GM18499 (cell line): Measurements from ENCODE around the gene MXRA8.

ENCODE experiments used
- ATAC-seq: cut with Tn5 transposase; IDR thresholded peaks from one replicate; pipeline ENCODE4 v1.9.1; 2021; ENCODE audit warnings: moderate number of reproducible peaks; ENCODE audit not compliant: insufficient read depth, unreplicated experiment

The MXRA8 gene

DNA sequence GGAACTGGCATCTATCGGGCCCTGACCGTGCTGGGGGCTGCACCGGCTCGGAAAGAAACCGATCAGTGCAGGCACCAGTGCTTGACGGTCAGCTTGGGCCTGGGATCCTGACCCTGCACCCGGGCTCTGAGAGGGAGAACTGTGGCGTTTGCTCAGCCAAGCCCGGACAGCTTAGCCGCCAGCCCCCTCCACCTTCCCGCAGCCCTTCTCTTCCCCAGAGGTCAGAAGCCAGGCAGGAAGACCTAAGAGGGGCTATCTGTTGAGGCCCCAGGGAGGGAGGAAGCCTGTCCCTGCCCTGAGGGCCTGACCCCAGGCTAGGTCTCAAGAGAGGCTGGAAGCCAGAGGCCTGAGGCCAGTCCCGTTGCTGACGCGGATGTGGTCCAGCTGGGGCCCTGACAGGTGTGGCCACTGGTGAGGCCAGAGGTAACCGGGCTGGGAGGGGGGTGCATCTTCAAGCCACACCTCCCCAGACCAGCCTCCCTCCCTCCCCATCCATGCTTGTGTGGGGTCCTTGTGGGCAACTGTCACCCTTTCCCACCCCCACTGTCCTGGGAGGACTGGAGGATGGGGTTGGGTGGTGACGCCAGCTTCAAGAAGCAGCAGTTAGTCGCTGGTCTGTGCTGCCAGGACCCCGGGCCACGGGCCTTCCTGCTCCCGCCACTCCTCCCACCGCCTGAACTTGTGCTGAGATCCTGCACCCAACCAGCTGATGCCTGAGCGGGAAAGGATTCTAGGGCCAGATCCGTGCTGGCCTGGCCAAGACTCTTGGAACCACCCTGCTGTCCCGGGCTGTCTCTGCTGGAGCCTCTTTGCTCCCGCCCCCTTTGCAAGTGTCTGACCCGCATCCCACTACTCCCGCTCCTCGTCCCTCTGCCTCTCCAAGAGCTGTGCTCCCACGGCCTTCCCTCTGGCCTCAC, 6.6 kb downstream of the MXRA8 start:
- ATAC-seq, result no peak

DNA sequence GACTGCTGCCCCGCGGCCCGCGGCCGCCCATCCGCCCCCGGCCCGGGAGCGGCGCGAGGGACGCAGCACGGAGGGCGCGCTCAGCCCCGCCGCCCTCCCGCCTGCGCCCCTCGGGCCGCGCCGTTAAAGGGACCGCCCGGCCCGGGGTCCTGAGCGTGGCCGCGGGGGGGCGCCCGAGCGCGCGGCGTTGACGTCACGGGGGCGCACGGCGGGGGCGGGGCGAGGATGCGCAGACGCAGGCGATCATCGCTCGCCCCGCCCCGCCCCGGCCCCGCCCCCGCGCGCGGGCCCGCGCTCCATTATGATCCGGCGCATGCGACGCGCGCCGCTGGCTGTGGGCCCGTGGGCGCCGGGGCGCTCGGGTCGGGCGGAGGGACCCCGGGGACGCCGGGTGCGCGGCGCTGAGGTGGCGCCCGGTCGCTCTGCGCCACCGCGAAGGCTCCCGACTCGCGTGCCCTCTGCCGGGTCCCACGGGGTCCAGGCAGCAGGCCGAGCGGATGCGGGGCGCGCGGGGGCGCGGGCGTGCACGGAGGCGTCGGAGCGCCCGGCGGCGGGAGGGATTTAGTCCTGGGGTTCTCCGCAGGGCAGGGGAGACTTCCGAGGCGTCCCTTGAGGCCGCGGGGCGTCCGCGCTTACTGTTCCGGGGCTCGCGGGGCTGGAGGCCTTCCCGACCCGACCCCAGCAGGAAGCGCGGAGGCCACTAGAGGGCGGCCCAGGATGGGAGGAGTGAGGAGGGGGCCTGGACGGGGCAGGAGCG, 8.9 kb downstream of the MXRA8 start, which contains the start of gene DVL1:
Gene DVL1, minus strand, starts transcription at position 163 of the 757 bp plus-strand sequence. CDS start 353 bp downstream, outside the sequence.
- no peak for ATAC-seq

DNA sequence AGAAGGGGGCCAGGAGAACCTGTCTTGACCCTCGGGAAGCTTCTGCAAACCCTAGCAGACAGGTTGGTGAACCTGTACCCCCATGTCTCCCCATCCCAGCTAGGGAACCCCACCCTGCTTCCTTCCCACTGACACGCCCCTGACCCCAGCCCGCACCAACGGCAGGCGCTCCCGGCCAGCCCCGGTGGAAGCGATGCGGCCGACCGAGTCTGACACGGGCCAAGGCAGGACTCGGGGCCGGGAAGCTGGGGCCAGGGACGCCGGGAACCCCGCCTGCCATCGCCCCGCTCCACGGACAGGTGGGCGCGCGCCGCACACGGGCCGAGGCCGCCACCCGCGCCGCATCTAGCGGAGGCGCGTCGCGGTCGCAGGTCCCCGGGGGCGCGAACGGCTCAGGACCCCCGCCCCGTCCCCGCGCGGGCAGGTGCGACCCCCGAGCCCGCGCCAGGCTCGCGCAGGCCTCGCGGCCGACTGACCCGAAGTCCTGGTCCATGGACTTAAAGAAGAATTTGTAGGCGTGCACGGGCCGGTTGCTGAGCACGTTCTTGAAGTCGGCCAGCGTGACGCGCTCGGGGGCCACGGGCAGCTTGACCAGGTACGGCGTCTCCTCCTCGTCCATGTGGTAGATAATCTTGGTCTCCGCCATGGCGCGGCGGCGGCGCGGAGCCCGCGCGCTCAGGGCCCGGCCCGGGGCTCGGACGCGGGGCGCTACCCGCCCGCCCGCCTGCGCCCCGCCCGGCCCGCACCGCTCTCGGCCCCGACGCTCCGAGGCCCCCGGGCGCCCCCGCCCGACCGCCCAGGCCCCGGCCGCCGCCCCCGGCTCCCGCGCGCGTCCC, 9.7 kb downstream of the MXRA8 start:
- no peak for ATAC-seq

DNA sequence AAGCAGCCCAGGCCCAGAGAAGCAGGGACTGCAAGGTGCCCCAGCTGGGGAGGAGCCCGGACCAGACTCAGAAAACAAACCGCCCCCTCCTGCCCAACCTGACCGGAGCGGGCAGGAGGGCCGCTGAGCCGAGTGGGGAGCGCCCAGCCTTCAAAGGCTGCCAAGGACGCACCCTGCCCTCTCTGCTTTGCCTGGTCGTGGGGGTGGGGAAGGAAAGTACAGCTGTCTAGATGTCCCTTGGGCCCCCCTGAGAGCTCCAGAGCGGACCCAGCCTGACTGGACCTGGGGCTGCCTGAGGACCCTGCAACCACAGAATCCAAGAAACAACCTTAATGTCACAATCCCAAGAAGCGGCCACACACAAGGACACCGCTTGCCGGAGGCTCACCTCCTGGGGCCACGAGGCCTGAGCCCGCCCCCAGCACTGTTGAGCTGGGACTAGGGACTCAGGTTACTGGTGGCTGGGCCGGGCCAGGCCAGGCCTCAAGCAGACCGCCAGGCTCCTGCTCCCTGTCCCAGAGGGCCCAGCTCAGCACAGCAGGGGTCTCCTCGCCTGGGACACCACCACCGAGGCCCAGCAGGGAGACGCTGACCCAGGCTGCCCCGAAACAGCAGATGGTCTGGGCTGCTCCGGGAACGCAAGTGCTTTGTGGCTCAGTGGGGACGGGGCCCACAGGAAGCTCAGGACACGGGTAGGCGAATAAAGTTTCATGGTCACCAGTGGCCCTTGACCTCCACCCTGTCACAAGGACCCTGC, 10.5 kb downstream of the MXRA8 start:
- ATAC-seq, result no peak

DNA sequence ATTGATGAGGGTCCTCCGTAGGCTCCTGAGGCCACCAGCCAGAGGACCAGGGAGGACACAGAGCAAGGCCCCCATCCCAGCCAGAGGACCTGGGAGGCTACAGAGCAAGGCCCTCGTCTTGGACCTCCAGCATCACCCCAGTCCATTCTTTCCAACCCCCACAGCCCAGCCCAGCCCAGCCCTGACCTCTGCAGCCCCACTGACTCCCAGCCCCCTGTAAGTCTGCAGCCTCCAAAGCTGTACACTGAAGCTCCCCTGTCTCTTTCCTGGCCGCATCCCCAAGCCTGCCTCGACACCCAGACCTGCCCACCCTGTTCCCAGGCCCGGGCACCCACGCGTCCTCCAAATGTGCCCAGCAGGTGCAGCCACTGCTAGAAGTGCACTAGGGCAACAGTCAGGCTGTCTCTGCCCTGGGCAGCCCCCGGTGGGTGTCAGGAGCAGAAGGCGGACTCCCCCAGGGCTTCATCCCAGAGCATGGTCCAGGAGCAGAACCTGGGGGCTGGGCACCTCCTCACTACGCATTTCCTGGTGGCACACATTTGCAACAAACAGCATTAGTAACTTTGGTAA, 11.2 kb downstream of the MXRA8 start:
- ATAC-seq, result no peak

DNA sequence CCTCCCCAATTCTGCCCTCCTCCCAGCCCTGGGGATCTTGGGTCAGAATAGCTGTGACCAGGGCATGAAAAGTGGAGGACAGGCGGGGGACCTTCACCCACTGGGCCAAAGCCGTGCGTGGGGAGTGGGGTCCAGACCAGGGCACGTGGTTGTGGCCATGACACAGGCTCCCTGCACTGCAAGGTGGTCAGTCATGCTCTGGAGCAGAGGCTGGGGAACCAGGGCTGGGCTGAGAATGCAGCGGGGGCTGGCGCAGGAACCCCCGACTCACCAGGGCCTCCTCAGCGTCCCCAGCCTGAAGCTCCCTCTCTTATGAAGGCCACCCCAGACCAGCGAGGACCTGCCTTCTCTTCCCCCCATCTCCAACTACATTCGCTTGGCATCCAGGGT, 11.9 kb downstream of the MXRA8 start:
- no peak for ATAC-seq

DNA sequence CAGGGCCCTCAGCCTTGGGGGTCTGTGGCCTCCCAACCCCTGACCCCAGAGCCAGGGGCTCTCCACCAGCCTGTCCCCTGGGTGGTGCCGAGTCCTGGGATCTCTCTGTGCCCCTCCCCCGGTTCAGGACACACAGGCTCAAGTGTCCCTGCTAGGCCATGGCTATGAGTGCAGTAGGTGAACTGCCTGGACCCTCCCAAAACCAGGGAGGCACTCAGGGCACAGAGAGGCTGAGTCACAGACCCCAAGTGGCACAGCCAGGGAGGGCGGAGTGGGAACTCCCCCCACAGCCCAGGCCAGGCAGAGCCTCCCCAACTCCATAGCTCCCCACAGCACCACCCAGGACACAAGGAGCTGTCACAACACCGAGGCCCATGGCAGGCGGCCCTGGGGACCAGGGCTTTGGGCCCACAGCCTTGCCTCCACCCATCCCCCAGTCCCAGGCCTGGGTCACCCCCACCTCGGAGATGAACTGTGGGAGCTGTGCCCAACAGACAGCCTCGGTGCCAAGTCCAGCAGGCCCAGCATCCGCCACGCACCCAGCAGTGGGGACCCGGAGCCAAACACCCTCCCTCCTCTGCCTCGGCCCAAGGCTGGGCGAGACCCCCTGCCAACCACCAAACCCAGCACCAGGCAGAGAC, 12.4 kb downstream of the MXRA8 start:
- ATAC-seq, result no peak

DNA sequence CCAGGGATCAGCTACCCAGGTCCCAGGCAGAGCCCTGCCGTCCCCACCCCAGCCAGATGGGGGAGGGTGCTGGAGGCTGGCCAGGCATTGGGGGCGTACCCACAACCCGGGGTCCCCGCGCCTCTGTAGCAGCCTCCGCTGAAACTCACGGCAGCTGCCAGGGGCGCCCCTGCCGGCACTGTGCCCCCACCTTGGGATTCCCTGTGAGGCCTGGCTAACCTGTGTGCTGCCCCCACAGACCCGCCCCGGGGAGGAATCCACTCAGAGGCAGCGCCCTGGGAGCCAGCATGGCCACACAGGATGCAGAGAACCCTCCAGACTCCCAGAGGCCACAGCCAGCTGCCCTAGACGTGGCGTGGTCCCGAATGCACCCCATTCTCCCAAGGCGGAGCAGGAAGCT, 13.0 kb downstream of the MXRA8 start:
- no peak for ATAC-seq

DNA sequence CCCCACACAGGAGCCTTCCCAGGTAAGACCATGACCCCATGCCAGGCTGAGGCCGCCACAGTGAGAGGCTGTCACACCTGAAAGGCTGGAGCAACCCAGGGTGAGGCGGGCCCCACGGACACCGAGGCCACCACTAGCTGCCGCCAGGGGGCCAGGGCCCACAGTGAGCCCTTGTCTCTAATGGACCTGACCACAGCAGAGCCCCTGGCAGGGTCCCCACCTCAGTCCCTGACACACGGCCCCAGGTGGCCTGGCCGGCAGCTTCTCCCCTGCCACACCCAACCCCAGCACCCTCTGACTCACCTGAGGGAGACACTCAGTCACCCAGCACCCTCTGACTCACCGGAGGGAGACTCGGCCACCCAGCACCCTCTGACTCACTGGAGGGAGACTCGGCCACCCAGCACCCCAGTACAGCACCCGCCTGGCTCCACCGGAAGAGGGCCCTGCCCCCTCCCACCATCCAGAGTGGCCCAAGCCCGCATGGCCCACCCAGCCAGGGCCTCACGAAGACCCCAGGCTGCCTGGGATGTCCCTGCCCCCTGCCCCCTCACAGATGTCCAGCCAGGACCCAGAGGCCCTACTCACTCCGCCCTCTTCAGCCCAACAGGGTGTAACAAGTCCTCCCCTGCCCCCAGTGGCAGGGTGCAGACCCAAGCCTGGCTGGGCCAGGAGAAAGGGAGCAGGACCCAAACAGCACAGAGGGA, 13.5 kb downstream of the MXRA8 start:
- ATAC-seq, result no peak

DNA sequence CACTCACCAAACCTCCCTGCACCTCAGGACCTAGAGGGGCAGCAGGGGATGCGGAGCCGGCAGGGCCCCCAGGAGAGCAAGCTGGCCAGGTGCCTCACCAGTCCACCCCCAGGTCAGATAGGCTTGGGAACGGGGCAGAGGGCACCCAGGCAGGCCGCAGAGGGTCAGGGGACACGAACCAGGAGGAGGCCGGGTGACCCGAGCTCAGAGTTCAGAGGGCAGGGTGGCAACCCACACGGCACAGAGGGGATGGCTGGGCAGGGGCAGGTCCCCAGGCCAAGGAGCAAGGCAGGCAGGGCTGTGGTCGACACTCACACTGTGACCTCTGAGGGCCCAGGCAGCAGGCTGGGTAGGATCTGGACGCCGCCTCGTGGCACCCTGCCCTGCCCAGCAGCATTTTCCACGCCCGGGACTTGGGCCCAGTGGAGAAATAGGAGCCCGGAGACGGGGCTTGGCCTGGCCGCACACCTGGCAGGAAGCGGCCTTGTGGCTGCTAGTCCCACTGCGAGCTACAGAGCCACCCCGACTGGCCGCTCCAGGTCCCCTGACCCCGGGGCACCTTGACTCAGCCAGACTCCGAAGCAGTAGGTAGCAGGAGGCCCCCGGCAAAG, 14.4 kb downstream of the MXRA8 start:
- no peak for ATAC-seq

DNA sequence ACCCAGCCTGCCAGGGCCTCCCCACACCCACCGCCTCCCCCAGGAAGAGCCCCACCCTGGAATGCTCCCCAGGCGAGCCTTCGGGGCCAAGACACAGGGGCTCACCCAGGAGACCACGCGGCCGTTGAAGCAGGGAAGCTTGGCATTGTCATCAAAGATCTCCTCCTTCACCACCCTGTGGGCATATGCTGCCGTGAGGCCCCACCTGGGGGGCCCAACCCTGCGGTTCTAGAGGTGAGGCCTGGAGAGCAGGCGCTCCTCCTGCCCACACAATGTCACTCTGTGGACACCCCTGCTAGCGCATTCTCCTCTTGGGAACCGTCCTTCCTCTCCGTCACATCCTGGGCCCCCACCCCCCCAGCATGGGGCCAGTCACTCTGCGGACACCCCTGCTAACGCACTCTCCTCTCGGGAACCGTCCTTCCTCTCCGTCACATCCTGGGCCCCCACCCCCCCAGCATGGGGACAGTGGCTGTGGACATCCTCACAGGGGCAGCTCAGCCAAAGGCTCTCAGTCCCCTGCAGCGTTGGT, 15.7 kb downstream of the MXRA8 start:
- no peak for ATAC-seq

DNA sequence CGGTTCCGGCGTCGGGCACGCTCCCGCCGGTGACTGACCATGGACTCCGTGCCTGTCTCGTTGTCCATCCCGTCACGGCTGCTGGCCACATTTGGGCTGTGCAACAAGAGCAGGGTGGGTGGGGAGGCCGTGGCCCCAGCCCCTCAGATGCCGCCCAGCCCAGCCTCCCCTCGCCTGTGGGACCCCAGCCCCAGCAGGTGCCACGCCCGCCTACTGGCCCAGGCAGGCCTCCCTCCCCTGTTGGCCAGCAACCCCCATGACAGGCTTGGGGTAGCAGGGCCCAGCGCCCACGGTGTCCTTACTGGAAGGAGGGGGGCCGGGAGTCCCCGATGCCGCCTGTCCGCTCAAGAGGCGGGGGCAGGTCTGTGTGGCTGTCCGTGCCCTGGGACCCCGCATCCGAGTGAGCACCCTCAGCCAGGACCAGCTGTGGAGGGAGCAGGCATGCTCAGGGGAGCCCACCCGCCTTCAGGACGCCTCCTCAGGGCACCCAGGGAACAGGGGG, 16.2 kb downstream of the MXRA8 start:
- ATAC-seq, result no peak

DNA sequence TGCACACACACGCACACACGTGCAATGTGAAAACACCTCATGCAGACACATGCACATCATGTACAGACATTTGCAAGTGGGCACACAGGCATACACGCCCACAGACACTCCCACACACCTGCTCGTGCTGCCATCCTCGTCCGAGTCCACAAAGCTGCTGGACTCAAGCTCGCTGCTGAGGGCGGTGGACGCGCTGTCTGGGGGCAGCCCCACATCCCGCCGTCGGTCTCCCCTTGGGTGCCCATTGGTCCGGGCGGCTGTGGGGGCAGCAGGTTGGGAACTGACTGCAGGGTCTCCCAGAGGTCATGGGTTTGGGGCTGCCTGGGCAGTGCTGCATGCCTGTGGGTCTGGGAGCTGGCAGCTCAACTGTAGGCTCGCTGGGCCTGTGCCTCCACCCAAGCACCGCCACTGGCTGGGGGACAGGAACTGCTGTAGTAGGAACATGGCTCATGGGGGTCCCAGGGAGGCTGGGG, 16.8 kb downstream of the MXRA8 start:
- no peak for ATAC-seq

DNA sequence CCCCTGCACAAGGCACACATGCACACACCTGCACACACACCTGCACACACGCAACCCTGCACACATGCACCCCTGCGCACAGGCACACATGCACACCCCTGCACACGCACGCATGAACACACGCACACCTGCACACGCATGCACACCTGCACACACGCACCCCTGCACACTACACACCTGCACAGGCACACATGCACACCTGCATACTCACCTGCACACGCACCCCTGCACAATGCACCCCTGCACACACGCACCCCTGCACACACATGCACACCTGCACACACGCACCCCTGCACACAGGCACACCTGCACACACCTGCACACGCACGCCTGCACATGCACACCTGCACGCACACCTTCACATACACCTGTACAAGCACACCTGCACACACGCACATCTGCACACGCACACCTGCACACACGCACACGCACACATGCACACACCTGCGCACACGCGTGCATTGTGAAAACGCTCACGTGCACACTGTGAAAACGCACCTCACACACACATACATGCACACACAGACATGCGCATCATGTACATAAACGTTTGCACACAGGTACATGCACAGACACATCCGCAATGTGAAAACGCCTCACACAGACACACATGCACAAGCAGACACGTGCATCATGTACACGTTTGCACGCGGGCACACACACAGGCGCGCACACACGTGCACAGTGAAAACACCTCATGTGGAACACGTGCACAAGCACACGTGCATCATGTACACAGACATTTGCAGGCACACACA, 17.4 kb downstream of the MXRA8 start:
- no peak for ATAC-seq

DNA sequence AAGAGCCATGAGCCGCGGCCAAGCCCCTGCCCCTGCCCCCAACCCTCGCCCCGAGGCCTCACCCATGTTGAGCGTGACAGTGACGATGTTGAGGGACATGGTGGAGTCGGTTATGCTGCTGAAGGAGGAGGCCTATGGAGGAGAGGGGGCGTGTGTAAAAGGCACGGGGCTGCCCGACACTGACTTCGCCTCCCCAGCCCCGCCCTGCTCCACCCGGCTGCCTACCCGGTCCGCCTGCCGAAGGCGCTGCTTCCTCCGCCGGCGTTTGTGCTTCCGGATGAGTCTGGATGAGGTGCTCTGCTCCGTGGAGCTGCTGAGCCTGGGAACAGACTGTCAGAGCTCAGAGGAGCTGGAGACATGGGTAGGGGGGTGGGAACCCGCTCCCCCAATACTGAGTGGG, 18.2 kb downstream of the MXRA8 start:
- ATAC-seq, result no peak

DNA sequence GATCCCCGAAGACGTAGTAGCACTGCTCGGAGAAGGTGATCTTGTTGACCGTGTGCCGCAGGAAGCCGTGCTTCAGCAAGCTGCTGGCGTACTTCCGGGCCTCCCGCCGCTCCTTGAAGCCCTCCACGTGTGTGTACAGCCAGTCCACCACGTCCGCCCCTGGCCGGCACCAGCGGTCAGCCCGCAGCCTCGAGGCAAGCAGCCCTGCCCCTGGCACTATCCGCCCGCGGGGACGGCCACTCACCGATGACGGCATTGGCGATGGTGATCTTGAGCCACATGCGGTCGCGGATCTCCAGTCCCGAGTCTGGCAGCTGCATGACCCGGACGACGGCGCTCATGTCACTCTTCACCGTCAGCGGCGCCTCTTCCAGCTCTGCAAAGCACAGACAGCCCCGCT, 20.1 kb downstream of the MXRA8 start:
- ATAC-seq, result no peak

DNA sequence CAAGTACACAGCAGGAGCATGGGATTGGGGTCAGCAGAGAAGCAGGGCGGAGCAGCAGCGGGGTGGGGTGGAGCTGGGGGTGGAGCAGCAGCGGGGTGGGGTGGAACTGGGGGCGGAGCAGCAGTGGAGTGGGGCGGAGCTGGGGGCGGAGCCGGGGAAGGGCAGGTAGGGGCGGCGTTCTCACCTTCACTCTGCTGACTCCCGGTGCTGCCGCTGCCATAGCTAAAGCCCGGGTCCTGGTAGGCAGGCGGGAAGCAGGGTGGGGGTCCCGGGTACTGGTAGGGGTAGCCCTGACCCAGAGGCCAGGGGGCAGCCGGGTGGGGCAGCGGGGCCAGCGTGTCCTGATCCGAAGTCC, 20.6 kb downstream of the MXRA8 start:
- no peak for ATAC-seq
